AG09309 (cell line): ENCODE measurements around the gene MCRIP1.

ENCODE experiments used
- DNase-seq: peaks from one replicate; pipeline ENCODE4 v3.0.0-alpha.2; 2010; ENCODE audit warnings: low read depth
- H3K4me3 ChIP-seq: 2 replicates; pipeline ENCODE4 v1.5.1; 2011; ENCODE audit warnings: mild to moderate bottlenecking, low read depth, low read length, moderate library complexity; ENCODE audit not compliant: control insufficient read depth
- TF ChIP-seq, protein P1 (sequence below): IDR thresholded peaks from 2 replicates; pipeline ENCODE4 v1.5.1; 2011; ENCODE audit warnings: mild to moderate bottlenecking, low read depth, low read length, inconsistent platforms; ENCODE audit not compliant: insufficient read depth, control insufficient read depth; ENCODE audit errors: missing control alignments

MCRIP1 gene

GRCh38 chr17:81866440-81867169, 33.5 kb upstream of the MCRIP1 start:
- no peak for DNase-seq
- TF ChIP-seq, protein P1, sequence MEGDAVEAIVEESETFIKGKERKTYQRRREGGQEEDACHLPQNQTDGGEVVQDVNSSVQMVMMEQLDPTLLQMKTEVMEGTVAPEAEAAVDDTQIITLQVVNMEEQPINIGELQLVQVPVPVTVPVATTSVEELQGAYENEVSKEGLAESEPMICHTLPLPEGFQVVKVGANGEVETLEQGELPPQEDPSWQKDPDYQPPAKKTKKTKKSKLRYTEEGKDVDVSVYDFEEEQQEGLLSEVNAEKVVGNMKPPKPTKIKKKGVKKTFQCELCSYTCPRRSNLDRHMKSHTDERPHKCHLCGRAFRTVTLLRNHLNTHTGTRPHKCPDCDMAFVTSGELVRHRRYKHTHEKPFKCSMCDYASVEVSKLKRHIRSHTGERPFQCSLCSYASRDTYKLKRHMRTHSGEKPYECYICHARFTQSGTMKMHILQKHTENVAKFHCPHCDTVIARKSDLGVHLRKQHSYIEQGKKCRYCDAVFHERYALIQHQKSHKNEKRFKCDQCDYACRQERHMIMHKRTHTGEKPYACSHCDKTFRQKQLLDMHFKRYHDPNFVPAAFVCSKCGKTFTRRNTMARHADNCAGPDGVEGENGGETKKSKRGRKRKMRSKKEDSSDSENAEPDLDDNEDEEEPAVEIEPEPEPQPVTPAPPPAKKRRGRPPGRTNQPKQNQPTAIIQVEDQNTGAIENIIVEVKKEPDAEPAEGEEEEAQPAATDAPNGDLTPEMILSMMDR = no peak

DNA sequence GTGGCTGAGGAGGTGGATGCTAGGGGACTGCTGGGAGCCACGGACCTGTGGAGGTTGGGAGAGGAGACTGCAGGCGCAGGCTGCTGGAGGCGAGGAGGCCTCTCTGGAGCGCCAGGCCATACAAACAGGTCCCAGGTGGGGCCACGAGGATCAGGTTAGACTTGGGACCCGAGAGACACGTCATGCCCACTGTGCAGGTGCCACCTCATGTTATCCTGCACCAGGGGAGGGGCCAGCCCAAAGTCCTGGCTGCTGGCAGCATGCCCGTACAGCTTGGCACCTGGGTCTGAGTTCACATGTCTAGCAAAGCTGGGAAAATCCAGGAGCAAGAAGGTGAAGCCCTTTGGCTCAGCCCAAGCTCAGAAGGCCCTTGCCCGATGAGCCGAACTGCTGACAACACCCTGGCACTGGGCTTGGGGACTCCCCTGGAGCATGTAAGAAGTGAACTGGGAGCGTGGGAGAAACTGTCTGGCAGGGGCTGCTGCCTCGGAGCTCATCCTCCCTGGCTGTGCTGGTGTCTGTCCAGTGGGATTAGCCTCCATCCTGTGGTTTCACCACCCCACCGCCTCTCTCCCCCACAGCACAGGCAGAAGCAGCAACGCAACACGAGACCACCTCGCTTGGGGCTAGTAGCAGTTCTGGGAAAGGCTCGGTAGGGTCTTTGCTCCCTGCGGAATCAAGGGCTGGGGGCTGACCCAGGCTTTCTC, 32.8 kb upstream of the MCRIP1 start:
- no peak for DNase-seq
- H3K4me3 ChIP-seq = no peak overlapping the region
- TF ChIP-seq, protein P1 = no peak

More at GRCh38 chr17:81866440-81867169, 33.5 kb upstream of the MCRIP1 start:
- no peak overlapping the region for H3K4me3 ChIP-seq

- TF ChIP-seq, protein P1 = no peak
- DNase-seq = no peak
- no peak overlapping the region for H3K4me3 ChIP-seq
Observed at GRCh38 chr17:81865358-81865732, 32.3 kb upstream of the MCRIP1 start.

DNA sequence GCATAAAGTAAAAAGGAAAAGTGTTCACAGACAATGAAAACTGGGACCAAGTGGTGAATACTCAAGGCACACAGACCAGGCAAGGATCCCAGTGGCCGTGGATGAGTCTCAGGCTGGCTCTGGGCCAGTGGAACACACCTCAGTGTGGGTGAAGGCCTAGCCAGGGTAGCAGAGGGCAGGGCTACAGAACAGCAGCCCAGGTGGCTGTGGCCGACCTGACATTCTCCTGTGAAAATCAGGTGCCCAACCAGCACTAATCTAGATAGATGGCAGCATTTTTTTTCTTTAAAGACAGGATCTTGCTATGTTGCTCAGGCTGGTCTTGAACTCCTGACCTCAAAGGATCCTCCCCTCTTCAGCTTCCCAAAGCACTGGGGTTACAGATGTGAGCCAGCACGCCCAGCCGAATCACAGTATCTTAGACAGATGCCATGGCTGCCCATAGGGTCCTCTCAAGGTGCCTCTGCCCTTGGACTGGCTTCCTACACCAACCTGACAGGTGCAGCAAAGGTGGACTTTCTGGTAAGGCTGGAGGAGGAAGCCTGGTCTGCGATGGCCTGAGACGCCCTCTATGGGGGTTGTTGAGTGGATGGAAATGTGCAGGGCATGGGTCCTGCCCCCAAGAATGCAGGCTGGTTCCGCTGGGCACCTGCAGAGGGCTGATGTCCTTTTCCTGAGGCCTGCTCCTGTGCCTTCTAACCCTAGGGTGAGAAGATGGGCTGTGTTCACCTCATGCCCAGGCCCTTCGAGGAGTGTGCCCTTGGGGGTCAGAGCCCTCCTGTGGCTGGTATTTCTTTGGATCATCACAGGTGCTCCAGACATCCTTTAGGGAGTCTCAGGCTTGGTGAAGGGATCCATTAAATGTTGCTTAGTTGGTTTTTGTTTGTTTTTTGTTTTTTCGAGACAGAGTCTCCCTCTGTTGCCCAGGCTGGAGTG, 31.0 kb upstream of the MCRIP1 start:
- TF ChIP-seq, protein P1 = no peak
- no peak for DNase-seq
- no peak overlapping the region for H3K4me3 ChIP-seq

DNA sequence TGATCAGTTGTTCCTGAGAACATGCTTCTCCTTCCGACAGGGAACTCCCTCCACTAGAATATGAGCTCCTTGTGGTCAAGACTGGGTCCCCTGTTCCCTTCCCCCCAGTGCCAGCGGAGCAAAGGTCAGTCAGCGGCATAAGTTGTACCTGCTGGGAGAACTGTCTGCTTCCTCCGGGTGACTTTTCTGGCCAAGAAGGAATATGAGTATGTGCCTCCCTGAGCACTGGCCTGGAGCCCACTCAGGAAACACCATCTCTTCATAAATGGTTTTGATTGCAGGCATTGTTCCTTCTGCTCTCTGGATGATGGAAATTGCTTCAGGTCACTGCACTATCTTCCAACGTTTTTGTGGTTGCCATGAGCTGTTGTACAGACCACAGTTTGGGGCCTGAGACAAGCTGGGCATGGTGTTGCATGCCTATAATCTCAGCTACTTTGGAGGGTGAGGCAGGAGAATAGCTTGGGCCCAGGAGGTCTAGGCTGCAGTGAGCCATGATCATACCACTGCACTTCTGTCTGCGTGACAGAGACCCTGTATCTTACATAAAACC, 30.1 kb upstream of the MCRIP1 start:
- no peak overlapping the region for H3K4me3 ChIP-seq
- no peak for DNase-seq
- TF ChIP-seq, protein P1 = no peak
